Activated CD4-positive, alpha-beta T cell treated with anti-CD3 and anti-CD28 coated beads, Interleukin-10, Interleukin-2, amounts not matched to agents 100 ng/mL and 50 ng/mL, durations not matched to agents 16 hours and 8 hours (primary cell): ENCODE data around the gene MEN1.

Source experiments
- DNase-seq: peaks from one replicate; pipeline ENCODE4 v3.0.0-alpha.2; 2020

Gene MEN1

GRCh38 chr11:64778473-64779298, 31.7 kb downstream of the MEN1 start, which contains the start of gene SF1:
SF1 (minus strand) TSS chr11:64778542; CDS start chr11:64778392, 150 bp downstream.
- peak; percentile 100 for DNase-seq

GRCh38 chr11:64778223-64778472, 32.2 kb downstream of the MEN1 start:
- DNase-seq, result no peak

DNA sequence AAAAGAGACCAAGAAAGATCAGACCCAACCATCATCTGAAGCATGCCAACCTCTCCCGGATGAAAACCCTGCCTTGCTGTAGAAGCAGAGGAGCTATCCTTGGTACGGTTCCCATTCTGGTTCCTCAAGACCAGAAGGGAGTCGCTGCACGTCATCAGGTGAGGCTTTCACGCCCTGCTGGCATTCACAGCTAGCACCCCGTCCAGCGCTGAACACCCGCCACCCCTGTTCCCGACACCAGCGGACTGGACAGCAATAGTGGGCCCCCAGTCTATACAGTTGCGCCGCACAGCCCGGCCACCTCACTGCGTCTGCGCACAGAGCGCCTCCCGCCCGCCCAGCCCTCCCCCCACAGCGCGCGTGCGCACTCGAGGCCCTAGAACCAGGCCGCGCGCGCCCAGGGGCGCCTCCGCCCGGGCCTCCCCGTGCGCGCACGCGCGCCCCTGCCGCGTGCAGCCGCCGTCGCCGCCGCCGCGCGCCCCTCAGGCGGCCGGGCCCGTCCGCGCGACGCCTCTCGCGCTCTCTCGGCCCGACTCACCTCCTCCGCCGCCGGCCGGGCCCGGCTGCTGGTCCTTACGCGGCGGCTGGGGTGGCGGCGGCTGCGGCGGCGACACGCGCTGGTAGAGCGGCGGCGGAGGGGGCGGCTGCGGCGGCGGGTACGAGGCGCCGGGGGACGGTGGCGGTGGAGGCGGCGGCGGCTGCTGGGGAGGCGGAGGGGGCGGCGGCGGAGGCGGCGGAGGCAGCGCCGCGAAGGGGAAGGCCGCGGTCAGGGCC, 32.7 kb downstream of the MEN1 start:
- peak; percentile 87 for DNase-seq

GRCh38 chr11:64776875-64777274, 33.5 kb downstream of the MEN1 start:
- DNase-seq, result no peak

GRCh38 chr11:64776425-64776824, 33.9 kb downstream of the MEN1 start:
- no peak for DNase-seq

- DNase-seq, result no peak
These were observed 36.2 kb downstream of the MEN1 start for GRCh38 chr11:64774144-64774543.

- DNase-seq, result no peak
These were observed 37.9 kb downstream of the MEN1 start for GRCh38 chr11:64772303-64773018.

DNA sequence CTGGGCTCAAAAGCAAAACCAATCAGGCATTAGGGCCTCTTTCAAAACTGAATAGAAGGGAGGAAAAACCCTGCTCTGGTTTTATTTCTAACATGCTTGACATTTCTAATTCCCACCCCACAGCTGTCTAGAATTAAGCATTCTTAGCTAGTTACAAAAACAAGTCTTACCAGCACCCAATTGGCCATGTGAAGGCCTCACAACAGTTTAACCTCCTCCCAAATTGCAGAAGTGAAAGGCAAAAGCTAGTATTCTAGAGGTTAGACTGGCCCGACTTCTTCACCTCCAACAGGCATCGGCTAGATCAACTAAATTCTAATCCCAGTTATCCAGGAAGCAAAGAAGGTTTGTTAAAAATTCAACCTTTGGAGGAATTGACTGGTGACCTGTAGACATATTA, 38.5 kb downstream of the MEN1 start:
- DNase-seq, result no peak

GRCh38 chr11:64770120-64770519, 40.2 kb downstream of the MEN1 start:
- no peak for DNase-seq

- no peak for DNase-seq
These were observed 41.1 kb downstream of the MEN1 start for GRCh38 chr11:64769283-64769682.

DNA sequence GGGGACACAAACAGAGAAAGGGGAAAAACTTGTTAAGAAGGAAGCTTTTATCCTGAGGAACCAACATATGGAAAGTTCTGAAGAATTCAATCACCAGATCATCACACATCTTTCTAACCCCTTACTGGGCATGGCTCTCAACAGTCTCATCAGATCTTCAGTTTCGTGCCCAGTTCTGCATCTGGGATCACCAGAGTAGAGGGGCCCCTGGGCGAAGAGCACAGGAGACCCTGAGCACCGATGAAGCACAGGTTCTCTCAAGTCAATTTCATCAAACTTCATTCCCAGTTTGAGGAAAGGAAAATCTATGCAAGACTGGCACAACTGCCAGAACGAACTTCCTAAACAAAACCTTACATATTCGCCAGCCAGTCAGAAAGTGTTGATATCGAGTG, 42.1 kb downstream of the MEN1 start:
- no peak for DNase-seq

GRCh38 chr11:64767344-64768299, 42.7 kb downstream of the MEN1 start:
- DNase-seq, result peak; percentile 82

DNA sequence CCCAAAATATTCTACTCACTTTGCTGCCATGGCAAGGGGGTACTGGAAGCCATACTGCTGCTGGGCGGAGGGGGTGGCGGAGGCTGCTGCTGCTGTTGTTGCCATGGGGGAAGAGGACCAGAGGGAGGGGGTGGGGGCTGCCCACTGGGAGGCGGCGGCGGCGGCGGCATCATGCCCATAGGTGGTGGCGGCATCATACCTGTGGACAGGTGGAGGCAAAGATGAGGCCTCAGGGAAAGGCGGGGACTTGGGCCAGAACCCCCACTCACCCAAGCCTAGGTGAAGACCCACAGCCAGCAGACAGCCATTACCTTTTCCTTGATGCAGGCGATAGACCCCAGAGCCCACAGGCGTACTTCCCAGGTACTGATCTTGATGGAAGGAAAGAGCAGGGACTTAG, 43.5 kb downstream of the MEN1 start:
- DNase-seq, result no peak

DNA sequence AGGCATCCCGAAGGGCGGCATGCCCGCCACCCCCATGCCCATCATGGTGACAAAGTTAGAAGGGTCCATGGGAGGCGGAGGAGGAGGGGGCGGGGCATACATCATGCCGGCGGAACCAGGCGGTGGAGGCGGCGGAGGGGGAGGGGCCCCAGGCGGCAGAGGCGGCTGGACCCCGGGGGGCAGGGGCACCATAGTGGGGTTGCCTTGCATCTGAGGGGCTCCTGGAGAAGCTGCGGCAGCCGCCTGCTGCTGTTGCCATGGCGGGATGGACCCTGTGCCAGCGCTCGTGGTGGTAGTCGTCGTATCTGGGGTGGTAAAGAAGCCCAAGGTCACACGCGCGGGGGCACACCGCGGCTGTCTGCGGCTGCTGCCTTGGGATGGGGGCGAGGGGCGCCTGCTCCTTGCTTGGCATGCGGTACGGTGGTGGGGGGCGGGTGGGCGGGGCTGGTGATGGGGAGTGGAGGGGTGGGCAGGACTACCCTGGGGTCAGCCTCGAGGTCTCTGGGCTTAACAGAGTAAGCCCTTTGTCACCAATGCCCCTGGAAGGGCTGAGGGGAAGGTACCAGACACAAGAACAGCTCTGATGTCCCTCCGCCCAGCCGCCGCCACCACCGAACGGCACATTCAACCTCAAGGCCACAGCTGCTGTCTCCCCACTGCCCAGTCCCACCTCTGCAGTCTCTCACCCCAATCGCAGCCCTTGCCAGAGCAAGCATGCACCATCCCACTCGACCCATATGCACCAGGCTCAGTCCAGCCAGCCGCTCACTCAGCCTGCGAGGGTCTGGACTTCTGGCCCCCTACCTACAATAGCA, 44.3 kb downstream of the MEN1 start:
- DNase-seq, result no peak

GRCh38 chr11:64765291-64765850, 45.0 kb downstream of the MEN1 start:
- no peak for DNase-seq

GRCh38 chr11:64764753-64765152, 45.6 kb downstream of the MEN1 start:
- DNase-seq, result no peak

DNA sequence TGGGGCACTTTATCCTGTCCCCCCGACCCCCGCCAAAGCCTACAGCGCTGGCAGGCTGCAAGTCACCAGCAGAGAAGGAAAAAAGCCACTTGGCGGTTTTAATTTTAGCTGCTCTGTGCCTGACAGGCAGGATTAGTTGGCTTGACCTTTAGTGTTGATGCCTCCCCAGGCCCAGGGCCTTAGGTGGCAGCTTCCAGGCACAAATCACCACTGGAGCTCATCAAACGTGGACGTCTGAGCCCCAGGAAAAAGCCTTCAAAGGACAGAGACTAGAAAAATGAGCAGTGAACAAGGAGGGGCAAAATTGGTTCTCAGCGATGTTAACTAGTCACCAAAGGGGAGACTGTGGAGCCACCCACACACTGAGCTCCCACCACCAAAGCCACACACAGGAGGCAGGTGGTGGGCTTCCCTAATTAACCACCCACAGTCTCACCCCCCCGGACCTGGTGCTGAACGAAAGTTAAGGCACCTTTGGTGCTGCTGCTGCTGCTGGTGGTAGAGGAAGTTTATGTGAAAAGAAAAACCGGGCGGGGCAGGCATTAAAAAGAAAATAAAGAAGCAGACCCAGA, 46.2 kb downstream of the MEN1 start:
- DNase-seq, result peak; percentile 16

- DNase-seq, result no peak
These were observed 46.8 kb downstream of the MEN1 start for GRCh38 chr11:64763526-64764039.

DNA sequence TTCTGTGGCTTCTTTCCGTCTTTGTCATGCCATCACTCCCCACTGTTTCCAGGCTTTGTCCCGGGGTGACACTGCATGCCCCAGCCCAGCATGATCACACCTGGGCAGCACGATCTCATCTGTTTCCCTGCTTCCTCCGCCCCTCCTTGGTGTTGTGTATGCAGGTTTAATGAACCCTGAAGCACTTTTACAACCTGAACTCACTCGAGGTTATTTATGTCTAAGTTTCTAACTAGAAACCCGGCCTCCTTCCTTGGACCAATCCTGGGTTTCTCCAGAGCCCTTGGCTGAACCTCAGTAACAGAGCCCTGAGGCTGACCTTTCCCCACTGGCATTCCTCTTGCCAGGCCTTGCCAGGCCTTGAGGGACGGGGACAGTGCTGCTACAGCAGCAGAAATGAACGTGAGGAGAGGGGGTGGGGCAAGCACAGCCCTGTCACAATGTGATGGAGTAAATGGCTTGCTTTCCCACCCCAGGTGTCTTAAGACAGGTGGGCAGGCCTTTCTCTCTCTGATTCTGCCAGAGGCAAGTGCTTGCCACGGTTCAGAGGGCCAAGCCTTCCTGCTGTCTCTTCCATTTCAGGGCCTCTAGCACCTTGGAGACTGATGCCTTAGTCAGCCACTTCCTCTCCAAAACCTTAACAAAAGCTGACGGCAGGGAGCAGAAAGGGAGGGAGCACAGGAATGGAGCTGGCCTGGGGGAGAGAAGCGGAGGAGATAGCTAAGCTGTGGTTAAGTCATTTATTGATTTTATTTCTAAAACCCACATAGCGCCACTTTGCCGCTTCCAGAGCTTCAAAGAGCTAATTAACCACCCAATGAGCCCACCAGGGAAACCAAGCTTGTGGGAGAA, 47.5 kb downstream of the MEN1 start:
- DNase-seq, result peak; percentile 29

GRCh38 chr11:64762277-64762673, 48.1 kb downstream of the MEN1 start:
- DNase-seq, result no peak
